GM19193 (cell line): ENCODE data around the gene HNRNPF.

Source experiments
- POLR2A ChIP-seq: IDR thresholded peaks from 4 replicates; pipeline ENCODE4 v1.6.1; 2011; ENCODE audit not compliant: insufficient read depth, insufficient read length; ENCODE audit errors: extremely low read depth

The HNRNPF gene

DNA sequence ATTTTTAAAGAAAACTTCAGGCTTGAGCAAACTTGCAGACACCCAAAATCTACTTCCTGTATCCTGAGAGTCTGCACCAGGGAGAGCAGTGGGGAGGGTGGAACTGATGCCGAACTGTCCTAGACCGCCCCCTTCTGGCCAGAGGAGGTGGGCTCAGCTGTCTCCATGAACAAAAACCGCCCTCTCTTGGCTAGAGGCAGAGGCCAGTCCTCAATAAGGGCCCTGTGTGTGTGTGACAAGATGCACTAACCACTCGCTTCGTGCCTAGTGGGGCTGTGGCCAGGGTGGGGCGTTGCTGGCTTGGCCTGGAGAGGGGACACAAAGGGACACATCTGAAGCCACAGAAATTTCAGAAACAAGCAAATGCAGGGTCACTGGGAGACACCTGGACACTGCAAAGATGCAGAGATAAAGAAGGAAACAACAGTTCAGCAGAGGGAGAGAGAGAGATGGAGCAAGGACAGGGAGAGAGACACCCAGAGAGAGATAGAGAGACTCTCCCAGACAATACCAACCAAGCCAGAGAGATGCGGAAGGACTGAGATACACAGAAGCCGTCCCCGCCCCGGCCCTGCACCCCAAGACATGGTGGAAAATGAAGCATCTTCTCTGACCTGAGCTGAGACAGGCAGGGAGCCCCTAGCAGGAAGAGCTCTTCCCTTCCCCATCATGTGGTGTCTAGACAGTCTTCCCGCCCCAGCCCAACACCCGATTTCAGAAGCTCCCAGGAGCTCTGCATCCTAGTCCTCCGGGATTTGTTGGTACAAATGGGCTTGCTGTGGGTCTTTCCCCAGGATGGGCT is 60.3 kb downstream of the HNRNPF start:
- no peak for TF ChIP-seq POLR2A

GRCh38 chr10:43347997-43348396 is 61.0 kb downstream of the HNRNPF start:
- no peak for TF ChIP-seq POLR2A

- TF ChIP-seq POLR2A: no peak
These were observed 64.9 kb downstream of the HNRNPF start for GRCh38 chr10:43344051-43344450.

DNA sequence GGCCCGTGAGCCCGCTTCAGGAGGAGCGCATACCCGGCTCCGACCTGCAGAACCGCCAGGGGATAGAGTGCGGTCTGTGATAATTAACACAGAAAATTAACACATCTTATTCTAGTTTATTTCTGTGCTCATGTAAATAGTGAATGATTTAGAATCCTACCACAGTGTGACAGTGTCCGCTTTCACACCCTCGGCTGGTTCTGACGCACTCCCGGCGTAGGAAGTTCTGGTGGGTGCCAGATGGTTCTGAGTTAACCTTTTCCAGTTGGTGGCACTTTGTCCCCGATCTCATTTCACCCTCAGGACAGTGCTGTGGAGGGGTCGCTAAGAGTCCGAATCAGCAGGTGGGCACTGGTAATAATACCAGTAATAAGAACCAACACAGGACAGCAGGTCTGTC is 65.9 kb downstream of the HNRNPF start:
- TF ChIP-seq POLR2A: no peak

DNA sequence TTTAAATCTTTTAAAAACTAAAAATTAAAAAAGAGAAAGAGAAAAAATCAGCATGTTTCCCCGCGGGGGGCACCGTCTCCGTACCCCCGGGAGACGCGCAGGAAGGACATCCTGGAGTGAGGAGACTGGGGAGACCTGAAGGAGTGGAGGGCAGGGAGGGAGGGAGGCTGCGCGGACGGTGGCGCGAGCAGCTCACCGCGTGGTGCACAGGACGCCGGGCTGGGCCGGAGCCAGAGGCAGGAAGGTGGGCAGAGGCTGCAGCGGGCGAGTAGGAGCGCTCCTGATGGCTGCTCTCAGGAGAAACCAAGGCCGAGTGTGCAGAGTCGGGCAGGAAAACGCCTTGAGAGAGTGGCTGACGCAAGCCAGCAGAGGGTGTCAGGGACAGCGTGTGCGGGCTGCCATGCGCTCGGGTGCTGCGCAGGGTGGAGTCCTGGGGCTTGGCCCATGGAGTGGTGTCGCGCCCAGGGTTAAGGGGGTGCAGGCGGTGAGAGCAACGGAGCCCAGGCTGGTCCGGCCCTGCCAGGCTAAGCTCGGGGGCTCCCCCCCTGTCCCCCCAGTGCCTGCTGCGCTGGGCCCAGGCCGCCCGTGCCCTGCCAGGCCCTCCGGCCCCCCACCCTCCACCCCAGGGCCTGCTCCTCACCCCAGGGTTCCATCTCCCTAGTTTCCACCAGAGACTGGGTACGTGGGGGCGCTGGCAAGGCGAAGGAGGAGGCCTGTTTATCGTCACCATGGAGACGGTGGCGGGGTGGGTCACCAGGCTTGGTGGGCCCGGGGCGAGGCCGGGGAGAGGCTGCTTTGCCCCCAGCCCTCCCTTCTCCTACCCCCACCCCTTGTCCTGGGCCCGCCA is 66.5 kb downstream of the HNRNPF start:
- TF ChIP-seq POLR2A: no peak

DNA sequence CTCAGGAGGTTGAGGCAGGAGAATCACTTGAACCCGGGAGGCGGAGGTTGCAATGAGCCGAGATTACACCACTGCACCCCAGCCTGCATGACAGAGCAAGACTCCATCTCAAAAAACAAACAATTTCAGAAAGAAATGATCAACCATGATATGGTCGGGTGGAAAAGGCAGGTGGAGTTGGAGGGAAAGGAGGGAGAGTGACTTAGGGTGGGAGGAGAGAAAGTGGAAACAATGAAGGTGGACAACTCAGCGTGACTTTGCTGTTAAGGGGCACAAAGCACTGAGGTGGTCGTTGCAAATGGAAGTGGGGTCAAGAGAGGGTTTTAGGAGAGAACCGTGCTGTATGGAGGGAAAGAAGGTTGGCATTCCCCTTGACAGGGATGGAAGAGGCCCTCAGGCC is 67.5 kb downstream of the HNRNPF start:
- no peak for TF ChIP-seq POLR2A

GRCh38 chr10:43340619-43341018 is 68.4 kb downstream of the HNRNPF start:
- TF ChIP-seq POLR2A: no peak

GRCh38 chr10:43340101-43340500 is 68.9 kb downstream of the HNRNPF start:
- TF ChIP-seq POLR2A: no peak

- TF ChIP-seq POLR2A: no peak
These were observed 69.8 kb downstream of the HNRNPF start for GRCh38 chr10:43339136-43339535.

DNA sequence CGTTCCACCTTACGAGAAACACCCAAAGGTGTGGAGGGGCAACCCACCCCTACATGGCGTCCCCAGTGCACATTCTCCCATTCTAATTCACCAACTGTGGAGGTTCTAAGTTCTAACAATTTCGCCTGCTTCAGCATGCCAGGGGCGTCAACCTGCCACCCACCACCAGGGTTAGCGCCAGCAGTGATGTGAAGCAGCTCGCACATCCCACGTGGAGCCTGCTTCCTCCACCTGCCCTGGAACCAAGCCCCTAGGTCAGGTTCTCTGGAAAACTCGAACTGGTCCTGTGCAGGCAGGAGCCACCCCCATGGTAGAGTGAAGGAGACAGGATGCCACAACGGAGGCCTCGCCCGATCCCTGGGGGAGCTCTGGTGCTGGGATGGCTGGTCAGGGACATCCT is 70.9 kb downstream of the HNRNPF start:
- TF ChIP-seq POLR2A: no peak

DNA sequence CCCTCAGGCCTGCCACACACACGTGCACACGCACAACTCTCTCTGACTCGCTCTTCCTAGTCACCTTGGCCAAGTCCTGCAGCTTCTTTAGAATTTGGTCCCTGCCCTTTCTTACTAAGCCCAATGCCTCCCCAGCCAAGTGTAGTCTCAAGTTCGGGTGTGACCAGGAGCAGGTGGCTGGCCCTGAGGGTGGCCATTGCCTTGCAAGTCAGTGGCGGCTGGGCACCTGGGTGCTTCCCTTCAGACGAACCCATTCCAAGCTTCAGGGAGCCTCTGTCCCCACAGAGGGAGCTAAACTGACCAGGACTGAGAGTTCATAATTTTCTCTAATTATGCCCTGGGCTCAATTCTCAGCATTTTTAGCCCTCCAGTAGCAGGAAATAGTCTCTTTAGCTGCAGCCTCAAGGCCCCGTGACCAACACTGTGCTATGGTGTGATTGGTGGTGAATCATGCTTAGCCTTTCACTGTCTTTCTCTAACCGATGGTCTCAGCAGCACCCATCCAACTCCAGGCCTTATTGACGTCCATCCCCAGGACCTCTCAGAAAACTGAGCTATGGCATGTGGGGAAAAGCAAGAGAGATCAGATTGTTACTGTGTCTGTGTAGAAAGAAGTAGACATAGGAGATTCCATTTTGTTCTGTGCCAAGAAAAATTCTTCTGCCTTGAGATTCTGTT is 72.2 kb downstream of the HNRNPF start:
- TF ChIP-seq POLR2A: no peak

DNA sequence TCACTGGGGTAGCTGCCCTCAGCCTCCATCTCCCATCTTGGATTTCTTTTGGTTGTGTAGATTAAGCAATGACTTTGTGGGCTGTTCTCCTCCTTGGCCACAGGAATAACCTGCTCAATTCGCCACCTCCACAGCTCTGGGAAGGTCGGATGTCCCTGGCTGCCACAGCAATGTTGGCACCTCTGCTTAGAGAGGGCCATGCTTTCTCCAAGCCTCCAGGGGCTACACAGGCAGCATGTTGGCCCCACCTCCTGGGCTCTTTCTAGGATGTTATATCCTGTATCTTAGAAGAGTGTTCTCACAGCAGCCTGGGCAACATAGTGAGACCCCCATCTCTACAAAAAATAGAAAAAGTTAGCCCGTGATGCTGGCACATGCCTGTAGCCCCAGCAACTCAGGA is 72.9 kb downstream of the HNRNPF start:
- TF ChIP-seq POLR2A: no peak
